GM18951 (cell line): ENCODE measurements around the gene LPCAT1.
"Not testable (repeated sequence)": the region's sequence is repeated elsewhere in the genome, so short reads cannot be mapped to it uniquely, and the experiment has no call there.

Source experiments
- POLR2A ChIP-seq: IDR thresholded peaks from 4 replicates; pipeline ENCODE4 v1.6.1; 2011; ENCODE audit warnings: mild to moderate bottlenecking; ENCODE audit not compliant: insufficient read length, insufficient read depth; ENCODE audit errors: extremely low read depth
- in situ Hi-C: fragments of 300-500 bp; cut with MboI; formaldehyde crosslinking; loops from one replicate; pipeline ENCODE4 v1.12.0; 2022; ENCODE audit warnings: low sequenced_read_pairs, mixed read lengths, inconsistent platforms; ENCODE audit not compliant: unreplicated experiment

Gene LPCAT1

DNA sequence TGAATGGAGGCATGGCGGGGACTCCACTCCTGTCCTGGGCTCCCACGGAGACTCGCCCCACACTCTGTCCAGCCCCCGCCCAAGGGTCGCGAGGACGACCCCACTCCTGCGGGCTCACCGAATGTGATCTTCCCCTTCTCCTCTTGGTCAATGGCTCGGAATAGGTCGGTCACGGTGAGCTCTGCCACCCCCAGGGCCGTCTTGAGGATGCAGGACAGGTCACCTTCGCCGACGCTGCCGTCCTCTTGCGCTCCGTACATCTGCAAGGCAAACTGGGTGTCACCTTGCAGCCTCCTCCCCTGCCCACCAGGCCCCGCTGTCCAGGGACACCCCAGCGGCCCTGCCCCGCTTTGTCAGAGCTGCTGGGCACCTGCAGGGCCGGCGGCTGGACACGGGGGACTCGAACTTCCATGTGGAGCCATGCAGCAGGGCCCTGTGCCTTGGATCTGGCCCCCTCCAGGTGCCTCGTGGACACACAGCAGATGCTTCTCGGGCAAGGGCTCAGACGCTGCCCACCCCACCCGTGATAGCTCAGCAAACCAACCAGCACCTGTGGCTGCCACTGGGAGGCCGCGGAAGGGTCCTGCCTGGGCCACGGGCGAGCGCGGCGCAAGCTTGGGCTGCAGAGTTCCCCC is 57.0 kb downstream of the LPCAT1 start:
- in situ Hi-C loops, result no loop called here
- no peak for TF ChIP-seq POLR2A

GRCh38 chr5:1465966-1466471 is 57.7 kb downstream of the LPCAT1 start:
- in situ Hi-C loops, result no loop called here
- no peak for TF ChIP-seq POLR2A

GRCh38 chr5:1465117-1465516 is 58.6 kb downstream of the LPCAT1 start:
- no peak for TF ChIP-seq POLR2A
- in situ Hi-C loops, result no loop called here

DNA sequence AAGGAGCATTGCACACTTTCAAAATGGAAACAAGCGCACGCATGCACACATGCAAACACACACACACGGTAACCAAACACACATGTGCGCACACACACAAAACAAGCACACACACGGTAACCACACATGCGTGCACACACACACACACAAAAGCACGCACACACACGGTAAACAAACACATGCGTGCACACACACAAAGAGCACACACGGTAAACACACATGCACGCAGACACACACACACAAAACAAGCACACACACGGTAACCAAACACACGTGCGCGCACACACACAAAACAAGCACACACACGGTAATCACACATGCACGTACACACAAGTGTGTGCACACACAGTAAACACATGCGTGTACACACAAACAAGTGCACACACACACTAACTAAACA is 59.2 kb downstream of the LPCAT1 start:
- in situ Hi-C loops, result no loop called here
- no peak for TF ChIP-seq POLR2A

- in situ Hi-C loops, result no loop called here
- no peak for TF ChIP-seq POLR2A
Measured at GRCh38 chr5:1464096-1464446, 59.7 kb downstream of the LPCAT1 start.

GRCh38 chr5:1463326-1464095 is 60.2 kb downstream of the LPCAT1 start:
- TF ChIP-seq POLR2A, result no peak
- in situ Hi-C loops, result no loop called here

DNA sequence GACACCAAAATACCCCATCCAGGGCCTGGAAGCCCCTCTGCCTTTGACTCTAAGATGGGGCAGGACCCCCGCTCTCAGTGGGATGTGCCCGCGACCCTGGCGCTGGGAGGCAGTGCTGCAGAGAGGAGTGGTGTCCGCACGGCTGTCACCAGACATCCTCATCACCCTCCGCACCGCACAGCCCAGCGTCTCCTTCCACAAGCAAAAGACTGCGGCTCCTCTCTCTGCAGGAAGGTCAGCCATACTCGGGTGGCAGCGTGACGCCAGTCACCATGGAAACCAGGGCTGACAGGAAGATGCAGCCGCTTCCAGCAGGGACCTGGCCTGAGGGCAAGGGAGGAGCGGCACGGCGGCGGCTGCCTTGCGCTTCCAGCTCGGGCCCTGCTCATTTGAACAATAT is 61.4 kb downstream of the LPCAT1 start:
- in situ Hi-C loops, result no loop called here
- peak; percentile 14 for TF ChIP-seq POLR2A

- in situ Hi-C loops, result no loop called here
- TF ChIP-seq POLR2A, result peak; percentile 21
Measured at GRCh38 chr5:1461396-1461795, 62.4 kb downstream of the LPCAT1 start.

- TF ChIP-seq POLR2A, result no peak
- in situ Hi-C loops, result no loop called here
Measured at GRCh38 chr5:1460054-1460682, 63.6 kb downstream of the LPCAT1 start.

- in situ Hi-C loops, result not testable (repeated sequence)
Measured at GRCh38 chr5:1459435-1459834, 64.3 kb downstream of the LPCAT1 start.

DNA sequence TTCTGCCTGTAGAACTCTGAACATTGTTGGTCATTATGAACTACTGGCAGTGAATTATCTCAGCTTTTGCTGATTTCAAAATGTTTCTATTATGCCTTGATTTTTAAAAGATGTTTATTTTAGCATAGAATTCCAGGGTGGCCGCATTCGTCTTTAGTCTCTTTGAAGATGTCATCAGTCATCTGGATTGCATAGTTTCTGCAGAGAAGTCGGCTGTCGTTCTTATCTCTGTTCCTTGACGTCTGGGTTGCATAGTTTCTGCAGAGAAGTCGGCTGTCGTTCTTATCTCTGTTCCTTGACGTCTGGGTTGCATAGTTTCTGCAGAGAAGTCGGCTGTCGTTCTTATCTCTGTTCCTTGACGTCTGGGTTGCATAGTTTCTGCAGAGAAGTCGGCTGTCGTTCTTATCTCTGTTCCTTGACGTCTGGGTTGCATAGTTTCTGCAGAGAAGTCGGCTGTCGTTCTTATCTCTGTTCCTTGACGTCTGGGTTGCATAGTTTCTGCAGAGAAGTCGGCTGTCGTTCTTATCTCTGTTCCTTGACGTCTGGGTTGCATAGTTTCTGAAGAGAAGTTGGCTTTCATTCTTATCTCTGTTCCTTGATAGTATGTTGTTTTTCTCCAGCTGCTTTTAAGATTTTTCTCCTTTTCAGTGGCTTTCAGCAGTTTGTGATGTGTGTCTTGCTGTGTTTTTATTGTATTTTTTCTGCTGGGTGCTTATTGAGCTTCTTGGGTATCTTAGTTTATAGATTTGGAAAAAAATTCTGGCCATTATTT is 67.5 kb downstream of the LPCAT1 start:
- in situ Hi-C loops, result not testable (repeated sequence)

DNA sequence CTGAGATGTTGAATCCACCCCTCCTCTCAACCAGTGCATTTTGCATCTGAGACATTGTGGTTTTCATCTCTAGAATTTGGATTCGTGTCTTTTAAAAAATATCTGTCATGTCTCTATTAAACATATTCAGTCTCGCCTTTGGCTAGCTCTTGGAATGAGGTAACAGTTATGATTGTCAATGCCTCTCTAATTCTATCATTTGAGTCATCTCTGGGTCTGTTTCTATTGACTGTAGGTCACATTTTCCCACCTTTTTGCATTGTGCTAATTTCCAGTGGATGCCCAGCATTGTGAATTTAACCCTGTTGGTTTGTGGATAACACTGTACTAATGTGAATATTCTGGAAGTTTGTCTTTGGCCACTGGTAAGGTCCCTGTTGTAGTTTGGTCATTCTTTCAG is 70.1 kb downstream of the LPCAT1 start:
- in situ Hi-C loops, result no loop called here
- no peak for TF ChIP-seq POLR2A

DNA sequence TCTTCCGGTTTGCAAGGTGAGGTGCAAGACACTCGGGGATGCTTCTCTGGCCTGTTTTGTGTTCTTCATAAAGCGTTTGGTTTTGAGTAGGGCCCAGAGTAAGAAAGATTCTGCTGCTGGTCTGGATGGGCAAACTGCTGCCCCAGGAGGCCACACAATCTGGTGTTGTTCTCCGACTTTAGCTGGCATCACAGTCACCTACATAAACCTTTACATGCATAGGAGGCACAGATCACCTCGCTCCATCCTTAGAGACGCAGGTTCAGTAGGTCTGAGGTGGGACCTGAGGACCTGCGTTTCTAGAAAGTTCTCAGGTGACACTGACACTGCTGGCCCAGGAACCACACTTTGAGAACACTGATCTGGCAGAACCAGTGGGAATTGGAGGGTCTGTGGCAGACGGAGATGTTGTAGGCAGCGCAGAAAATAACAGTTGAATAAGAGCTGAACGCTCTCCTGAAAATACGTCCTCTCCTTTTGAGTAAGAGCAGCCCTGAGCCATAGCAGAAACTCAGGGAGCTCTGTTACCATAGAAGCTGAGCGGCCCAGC is 74.6 kb downstream of the LPCAT1 start:
- in situ Hi-C loops, result no loop called here
- no peak for TF ChIP-seq POLR2A

DNA sequence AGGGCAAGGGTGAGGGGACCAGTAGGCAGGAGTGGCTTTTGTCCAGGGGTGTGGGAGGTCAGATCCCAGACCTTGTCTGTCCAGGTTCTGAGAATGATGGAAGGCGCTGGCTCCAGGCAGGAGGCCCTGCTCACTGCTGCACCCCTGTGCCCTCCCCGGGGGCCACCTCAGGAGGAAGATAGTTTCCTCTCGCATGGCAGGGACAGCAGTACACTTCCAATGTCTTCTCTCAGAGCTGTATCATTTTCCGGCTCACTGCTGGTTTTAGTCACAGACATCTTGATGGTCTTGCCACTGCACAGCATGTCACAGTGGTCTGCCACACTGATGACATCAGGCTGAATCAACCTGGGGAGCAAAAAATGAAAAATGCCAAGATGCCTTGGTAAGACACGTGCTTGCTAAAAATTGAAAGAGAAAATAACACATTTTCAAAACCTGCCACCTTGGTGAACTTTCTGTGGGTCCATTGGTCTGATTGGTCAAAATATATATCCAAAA is 75.2 kb downstream of the LPCAT1 start:
- in situ Hi-C loops, result no loop called here
- no peak for TF ChIP-seq POLR2A
